Activated CD4-positive, alpha-beta T cell treated with anti-CD3 and anti-CD28 coated beads, Interleukin-2, Interleukin-4, amounts not matched to agents 100 ng/mL and 50 ng/mL, durations not matched to agents 16 hours and 8 hours (primary cell): ENCODE measurements around the gene AREL1.
A peak's percentile ranks its signal among the peaks of the same experiment; 100 is the strongest.

Experiments used
- DNase-seq: peaks from one replicate; pipeline ENCODE4 v3.0.0-alpha.2; 2020; ENCODE audit warnings: low spot score

Gene AREL1

DNA sequence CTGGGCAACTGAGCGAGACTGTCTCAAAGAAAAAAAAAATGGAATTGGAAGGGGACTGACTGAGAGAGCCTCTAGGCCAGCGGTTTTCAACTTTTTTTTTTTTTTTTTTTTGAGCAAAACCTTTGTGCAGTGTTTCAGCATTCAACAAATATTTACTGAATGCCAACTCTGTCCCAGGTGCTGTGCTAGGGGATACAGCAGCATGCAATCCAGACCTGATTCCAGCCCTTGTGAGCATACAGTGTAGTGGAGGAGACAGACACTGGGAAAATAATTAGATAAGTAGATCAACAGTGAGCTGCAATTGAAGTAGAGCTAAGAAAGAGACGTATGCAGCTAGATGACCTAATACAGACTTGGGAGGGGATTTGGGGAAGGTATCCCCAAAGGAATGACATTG lies 77.0 kb downstream of the AREL1 start:
- DNase-seq, result no peak

DNA sequence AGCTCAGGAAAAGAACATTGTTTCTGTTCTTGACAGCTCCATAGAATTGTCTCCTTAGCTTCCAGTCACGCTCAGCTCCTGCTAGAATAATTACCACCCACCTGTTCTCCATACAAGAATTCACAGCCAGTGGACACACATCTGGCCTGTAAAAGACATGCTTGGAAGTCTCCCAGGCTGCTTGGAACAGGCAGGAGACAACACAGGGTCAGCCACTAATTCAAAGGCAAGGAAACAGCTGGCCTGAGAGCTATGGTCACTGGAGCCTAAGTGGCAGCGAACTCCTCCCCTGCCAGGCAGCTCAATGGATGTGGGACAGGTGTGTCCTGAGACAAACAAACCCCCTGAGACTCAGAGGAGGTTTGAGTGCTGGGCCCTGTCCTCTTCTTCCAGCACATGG lies 77.9 kb downstream of the AREL1 start:
- no peak for DNase-seq

DNA sequence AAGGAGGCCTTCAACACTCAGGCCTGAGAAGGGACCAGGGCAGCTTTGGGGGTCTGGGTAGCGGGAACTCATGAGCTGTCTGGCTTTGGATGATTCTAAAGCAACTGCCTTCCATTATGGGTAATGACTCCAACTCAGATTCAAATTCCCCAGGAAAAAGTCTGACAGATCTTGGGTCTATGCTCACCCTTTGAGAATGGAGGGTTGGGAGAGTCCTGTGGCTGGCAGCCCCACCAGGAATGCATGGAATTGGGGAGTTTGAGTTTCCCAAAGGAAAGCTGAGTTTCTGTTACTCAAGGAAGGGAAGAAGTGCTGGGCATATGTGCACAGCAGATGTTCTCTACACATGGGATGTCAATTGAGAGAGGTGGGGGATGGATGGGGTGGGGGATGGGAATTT lies 78.4 kb downstream of the AREL1 start:
- no peak for DNase-seq

DNA sequence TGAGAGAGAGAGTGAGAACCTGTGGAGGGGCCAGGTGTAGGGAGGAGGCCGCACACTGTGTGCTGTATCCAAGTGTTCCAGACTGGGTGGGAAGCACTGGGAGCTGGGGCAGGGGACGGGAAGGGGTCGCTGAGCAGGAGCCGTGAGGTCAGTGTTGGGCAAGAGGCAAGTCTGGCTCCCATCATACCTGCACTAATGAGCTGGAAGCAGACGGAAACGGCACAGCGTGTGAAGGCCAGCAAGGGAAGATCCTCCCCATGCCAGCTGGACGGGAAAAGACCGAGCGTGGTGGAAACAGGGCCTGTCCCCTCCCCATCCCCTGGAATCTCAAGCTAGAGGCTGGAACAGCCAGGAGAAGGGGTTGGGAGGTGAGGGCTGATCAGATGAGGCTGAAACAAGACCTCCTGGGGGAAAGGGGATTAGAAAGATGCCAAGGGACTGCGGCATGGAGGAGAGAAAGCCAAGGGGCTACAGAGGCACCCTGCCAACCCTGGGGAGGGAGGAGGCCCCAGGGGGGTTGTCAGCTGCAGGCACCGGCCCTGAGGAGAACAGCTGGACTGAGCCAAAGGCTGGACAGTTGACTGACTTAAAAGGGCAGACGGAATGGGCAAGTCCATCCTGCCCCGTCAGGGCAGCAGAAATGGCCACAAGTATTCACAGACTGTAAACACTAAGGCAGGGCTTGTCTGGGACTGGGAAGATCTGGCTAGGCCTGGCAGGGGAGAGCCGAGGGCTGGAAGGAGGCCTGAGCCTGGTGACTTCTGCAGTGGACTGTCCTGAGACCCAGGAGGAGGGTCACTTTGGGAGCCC lies 81.8 kb downstream of the AREL1 start:
- DNase-seq, result no peak

DNA sequence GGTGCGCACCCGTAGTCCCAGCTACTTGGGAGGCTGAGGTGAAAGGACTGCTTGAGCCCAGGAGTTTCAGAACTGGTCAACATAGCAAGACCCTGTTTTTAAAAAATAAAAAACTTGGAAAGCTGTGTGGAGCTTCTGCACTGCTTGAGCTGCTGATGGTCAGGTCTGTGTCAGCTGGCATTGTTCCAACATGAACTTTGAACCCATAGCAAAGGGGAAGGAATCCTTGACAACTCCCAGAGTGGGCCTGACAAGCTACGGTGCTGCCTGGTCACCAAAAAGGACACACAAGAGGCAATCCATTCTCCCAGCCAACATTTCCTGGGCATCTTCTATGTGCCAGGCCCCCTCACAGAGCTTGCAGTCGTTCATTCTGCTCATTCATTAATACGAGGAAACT lies 84.5 kb downstream of the AREL1 start:
- no peak for DNase-seq

DNA sequence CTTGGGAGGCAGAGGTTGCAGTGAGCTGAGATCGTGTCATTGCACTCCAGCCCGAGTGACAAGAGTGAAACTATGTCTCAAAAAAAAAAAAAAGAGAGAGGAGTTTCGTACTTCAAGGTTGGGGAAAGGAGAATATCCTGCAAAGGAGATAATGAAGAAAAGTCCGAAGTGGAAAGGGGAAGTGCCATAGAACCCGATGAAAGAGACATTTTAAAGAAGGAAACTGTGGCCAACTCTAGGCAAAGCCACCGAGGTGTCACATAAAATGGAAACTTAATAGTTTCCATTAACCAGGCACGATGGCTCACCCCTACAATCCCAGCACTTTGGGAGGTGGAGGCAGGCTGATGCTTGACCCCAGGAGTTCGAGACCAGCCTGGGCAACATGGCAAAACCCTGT lies 85.8 kb downstream of the AREL1 start:
- DNase-seq, result no peak

DNA sequence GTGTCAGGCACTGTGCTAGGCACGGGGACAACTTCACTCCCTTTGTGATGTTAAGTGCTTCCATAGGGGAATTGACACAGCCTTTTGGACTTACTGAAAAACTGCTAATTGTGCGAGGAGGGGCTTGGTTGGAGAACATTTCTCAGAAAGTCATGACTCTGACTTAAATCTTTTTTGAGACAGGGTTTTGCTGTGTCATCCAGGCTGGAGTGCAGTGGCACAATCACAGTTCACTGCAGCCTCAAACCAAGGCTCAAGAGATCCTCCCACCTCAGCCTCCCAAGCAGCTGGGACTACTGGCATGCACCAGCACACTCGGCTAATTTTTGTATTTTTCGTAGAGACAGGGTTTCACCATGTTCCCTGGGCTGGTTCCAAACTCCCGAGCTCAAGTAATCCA lies 90.6 kb downstream of the AREL1 start:
- DNase-seq, result no peak

DNA sequence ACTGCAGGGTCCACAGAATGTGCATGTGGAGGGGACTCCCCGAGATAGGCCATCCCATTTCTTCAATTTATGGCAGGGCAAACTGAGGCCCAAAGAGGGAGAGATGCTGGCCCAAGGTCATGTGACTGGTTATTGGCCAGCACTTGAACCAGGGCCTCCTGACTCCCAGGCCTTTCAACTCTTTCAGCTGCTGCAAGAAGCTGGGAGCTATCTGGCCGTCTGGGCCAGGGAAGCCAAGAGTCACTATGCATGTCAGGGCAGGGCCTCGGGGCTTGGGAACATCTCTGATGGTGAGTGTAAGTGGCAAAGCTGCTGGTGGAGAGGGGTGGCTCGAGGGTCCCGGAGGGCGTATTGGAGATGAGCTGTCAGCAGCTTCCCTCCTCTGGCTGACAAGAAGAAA lies 91.3 kb downstream of the AREL1 start:
- DNase-seq, result no peak

DNA sequence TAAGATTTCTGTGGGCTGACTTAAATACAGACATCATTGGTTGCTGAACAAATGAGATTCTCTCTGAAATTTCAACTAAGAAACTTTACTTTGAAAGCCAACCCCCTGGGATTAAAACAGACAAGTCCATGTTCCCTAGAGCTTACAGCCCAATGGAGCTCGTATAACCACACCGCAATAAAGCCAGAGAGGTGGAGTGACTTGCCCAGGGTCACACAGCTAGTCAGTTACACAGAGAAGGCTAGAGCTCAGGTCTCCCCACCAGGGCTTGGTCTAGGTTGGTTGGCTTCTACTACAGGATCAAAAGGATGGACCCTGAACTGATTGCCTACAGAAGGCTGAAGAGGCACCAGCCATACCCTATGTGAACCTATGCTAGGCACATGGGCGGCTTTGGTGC lies 92.0 kb downstream of the AREL1 start:
- no peak for DNase-seq

DNA sequence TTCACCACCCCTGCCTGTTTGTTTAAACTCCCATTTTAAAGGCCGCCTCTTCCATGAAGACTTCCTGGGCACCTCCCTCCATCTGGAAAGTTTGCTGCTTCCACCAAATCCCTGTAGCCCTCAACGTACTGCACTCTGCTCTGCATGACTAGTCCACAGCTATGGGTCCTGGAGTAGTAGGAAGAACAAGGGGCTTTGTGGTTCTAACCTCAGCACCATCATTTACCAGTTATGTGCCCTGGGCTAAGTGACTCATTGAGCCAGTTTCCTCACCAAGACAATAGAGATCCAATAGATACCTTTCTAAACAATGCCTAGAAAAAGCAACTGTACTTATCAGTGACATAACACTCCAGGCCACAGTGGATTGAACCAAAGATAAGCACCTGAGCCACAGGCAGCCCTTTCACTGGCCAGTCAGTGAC lies 92.4 kb downstream of the AREL1 start:
- DNase-seq, result peak; percentile 63

DNA sequence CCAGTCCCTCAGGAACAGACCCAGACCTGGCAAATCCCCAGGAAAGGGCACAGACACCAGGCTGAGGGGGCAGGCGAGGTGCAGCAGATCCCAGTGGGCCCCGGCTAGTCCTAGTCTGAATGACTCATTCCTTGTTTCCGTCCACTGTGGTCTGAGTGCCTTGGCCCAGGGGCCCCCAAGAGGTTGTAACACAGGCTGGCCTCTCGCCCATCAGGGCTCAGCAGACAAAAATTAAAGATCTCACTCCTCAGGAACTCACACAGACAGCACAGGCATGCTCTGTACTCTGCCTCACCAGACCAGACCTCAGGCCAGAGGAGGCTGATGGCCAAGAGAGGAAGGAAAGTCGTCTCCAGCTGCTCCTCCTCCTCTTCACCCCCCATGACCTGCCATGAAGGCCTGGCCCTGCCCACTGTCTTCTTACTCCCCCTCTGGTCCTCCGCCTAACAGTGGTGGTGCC lies 93.2 kb downstream of the AREL1 start:
- no peak for DNase-seq

DNA sequence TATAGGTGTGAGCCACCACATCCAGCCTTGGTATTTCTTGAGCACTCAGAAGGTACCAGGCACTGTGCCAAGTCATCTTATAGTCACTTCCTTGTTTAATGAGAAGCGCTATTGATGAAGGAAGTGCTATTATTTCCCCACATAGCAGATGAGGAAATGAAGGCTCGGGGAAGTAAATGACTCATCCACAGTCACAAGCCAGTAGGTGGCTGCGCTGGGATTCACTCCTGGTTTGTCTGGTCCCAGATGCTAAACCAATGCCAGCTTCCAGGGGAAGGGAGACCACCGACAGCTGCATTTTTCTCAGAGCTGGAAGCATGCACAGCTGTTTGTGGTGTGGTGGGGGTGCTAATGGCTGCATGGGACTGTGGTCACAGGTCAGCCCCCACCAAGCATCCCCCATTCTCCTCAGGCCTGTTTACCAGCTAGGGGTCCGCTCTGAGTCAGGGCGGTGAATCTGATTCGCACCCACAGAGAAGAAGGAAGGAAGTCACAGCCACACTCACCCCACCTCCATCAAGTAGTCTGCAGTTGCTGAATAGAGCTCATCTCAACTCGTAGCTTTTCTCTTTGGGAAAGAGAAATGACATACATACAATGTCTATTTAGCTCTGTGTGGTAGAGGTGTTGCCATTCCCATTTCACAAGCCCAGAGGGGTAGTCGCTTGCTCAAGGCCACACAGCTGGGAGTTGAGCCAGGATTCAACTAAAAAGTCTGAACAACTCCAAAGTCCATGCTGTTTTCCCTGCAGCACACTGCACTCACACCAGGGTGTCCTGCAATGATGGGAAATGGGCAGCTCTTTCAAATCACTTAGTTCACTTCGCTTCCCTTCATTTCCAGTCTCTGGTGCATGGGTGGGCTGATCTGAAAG lies 94.6 kb downstream of the AREL1 start:
- peak; percentile 81 for DNase-seq

DNA sequence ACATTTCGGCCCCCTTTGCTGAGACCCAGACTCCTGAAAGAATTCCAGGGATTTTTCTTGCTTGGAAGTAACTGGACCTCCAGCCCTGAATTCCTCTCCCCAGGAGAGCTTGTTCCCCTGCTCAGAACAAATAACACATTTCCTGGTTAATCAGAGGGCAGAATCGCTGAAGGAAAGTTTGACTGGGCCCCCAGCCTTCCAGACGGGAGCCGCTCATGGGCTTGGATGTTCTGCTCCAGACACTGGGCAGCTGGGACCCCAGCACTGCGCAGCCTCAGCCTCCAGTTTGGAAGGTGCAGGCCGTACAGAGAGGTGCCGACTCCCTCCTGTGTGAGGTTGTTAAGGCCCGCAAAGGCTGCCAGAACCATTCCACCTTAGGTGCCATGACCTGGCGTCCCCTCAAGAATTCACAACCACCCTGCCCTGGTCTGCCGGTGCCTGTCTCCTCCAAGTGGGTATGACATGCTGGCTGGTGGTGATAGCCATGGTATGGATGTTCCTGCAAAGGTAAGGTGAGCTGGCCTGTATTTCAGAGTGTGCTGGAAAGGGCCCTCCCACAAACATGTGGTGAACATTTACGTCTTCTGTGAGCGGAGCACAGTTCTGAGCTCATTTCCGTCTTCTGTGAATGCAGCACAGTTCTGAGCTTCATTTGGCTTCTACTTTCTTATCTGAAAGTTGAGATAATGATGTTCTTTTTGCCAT lies 95.7 kb downstream of the AREL1 start:
- no peak for DNase-seq

DNA sequence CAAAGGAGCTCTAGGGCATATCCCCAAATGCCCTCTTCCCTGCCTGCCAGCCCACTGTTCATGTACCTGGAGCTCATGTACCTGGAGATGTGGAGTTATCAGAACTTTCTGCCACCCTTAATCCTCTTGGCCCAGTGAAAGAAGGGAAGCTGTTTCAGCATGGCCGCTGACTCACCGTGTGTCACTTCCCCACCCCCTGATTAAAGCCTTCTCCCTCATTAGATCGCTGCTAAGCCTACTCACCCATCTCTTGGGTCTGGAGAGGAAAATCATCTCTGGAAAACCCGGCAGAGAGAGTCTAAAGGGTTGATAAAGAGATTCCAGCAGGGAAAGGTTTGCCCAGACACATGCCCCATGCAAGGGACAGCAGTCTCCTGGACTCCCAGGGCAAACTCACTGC lies 96.4 kb downstream of the AREL1 start:
- no peak for DNase-seq

DNA sequence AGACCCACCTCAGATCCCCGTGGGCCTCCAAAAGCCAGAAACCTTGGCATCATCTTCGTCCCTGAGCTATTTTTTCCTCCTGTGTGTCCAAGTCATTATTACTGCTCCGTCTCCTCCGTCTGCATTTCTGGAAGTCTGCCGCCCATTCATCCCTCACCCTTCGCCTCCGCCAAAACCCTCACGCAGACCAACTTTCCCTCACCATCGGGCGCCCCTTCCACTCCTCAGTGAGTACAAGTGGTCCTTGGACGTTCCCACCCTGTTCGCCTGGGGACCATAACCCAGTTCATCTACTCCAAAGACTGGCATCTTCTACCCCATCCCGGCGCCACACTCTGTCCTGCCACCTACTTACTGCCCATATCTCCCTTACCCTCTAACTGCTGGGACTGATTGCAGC lies 97.1 kb downstream of the AREL1 start:
- no peak for DNase-seq

DNA sequence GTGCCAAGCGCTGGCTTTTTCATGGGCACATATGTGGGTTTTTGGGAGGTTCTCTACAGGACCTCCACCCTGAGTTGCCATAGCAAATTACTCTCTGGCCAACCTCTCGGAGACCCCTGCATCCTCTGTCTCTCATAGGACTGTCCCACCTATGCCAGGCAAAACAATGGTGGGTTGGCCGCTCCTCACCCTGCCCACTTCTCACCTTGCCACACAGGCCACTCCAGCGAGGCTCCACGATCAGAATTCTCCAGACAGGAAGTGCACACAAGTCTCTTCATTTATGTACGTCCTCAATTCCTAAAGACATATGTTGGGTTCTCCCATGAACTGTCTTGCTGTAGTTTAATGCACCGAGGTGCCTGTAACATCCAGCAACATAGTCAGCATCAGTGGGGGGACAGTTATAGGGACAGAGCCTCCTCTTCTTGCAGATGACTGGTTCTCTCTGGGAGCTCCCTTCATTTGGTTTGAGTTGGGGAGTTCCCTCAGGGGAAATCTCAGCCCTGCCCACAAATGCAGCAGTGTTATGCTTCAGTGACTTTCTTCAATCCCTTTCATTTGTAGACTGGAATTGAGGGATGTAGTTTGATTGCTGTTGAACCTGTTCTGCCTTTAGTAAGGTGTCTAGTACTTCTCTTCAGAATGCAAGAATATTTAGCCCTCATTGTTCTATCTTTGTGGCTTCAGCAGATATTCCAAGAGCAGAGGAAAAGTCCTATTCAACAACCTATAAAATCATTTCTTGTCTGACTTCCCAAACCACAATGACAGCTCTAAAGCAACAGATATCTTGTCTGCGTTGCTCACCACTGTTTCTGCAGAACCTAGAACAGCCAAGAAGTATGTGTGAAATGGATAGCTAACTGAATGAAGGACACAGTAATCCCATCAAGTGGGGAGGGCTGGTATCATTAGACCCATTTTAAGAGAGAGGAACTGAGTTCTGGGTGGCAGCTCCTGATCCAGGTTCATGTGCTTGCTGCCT lies 98.1 kb downstream of the AREL1 start:
- no peak for DNase-seq

DNA sequence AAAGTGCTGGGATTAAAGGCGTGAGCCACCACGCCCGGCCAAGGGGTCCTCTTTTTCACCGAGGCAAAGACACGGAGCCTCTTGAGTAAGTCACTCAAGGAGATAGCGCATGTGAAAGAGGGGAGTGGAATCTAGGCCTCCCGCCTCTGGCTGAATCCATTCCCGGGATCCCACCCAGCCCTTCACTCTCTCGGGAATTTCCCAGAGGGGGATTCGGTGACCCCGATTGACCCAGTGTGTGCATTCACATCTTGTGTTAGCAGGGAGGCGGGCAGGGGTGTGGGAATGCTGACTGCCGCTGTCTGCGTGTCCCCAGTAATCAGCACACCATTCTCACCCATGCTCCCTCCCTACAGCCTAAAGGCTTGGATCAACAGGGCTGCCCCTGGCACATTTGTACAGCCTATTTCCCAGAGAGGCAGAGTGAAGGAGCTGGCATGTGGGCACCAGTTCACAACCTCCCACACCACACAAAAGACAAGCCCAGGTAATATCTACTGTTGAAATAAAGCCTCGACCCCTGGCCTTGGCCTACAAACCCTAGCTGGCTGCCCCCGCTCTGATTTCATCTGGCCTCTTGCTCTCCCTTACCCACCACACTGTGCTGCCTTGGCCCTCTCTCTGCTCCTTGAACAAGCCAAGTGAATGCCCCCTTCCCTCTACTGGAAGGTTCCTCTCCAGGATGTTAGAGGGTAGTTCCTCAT lies 99.5 kb downstream of the AREL1 start:
- DNase-seq, result no peak

DNA sequence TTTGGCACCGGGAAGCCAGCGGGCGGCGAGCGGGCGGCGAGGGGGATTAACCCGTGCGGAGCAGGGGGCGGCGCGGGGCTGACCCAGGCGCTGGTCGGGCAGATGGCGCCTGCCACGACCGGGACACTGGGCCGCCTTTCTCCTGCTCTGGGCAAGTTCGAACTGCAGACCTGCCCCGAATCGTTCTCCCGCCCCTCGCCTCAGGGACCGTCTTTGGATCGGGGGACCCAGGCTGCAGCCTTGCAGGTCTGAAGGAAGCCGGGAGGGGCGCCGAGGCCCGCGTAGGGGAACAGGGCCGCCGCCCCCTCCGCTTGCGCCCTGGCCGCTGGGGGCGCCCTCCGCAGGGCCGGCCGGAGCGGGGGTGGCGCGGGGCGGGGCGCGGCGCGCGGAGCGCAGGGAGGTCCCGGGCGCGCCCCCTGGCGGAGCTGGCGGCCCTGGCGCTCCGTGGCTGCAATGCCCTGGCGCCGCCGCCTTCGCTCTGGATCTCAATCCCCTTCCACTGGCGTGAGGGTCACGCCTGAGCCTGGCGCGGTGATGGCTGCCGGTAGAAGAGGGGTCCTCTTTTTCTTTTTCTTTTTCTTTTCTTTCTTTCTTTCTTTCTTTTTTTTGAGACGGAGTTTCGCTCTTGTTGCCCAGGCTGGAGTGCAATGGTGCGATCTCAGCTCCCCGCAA lies 100.4 kb downstream of the AREL1 start:
- peak; percentile 73 for DNase-seq

DNA sequence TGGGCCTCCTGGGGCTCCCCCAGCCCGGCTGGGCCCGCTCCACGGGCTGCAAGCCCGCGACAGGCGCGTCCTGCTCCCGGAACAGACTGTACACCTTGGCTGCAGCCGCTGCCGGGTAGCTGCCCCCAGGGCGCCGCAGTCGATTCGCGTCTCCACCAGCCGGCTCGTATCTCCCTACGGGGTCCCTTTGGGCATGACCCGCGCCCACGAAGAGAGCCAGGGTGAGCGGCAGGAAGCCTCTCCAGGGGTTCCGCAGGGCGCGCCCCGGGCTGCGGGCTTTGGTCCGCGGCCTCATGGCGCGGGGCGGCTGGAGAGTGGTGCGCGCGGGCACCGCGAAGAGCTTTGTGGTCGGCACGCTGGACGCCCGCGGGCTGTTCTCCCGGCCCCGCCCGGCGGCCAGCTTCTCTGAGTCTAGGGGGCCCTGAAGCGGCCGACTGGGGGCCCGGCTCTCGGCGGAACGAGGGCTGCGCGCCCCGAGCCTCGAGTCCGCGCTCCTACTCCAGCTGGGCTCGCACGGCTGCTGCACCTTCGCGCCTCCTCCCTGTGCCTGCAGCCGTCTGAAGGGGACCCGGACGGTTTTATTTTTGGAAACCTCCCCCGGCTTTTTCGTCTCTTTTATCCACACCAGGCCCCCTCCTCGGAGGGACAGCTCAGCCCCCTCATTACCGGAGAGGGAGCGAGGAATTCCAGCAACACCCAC lies 101.1 kb downstream of the AREL1 start, which contains the start of gene LTBP2:
TSS of gene LTBP2 (minus strand) at position 588 of the 700 bp plus-strand sequence. CDS start at position 295, 293 bp downstream.
- DNase-seq, result no peak
